Mesenchymal stem cell (in vitro differentiated cells and primary cell): ENCODE data around the gene FBN3.

Experiments
- DNase-seq: peaks from one replicate; pipeline ENCODE4 v3.0.0-alpha.2; 2013
- H2AFZ ChIP-seq: one replicate; pipeline ENCODE4 v1.6.1; 2013; ENCODE audit warnings: low read depth, mild to moderate bottlenecking, control low read depth, inconsistent platforms, low read length, moderate library complexity
- H2AK5ac ChIP-seq: 2 replicates; pipeline ENCODE4 v1.6.1; 2013; ENCODE audit warnings: low read length, moderate library complexity, mild to moderate bottlenecking, inconsistent platforms; ENCODE audit not compliant: severe bottlenecking
- H2BK120ac ChIP-seq: one replicate; pipeline ENCODE4 v1.6.1; 2013; ENCODE audit warnings: low read depth, mild to moderate bottlenecking, inconsistent platforms, low read length, moderate library complexity
- H2BK12ac ChIP-seq, 2 experiments: one replicate each; pipeline ENCODE4 v1.6.1; 2013; ENCODE audit warnings: inconsistent platforms in 2 of 2, low read length in 2 of 2, mild to moderate bottlenecking in 2 of 2, moderate library complexity in 2 of 2, control low read depth in 1 of 2
- H2BK15ac ChIP-seq: one replicate; pipeline ENCODE4 v1.6.1; 2013; ENCODE audit warnings: mild to moderate bottlenecking, low read depth, inconsistent platforms; ENCODE audit not compliant: poor library complexity, severe bottlenecking
- H2BK5ac ChIP-seq: 2 replicates; pipeline ENCODE4 v1.6.1; 2013; ENCODE audit warnings: low read depth, mild to moderate bottlenecking, low read length, control low read depth, inconsistent platforms; ENCODE audit not compliant: poor library complexity, severe bottlenecking
- H3K14ac ChIP-seq, 2 experiments: one replicate each; pipeline ENCODE4 v1.6.1; 2013; ENCODE audit warnings: inconsistent platforms in 2 of 2, low read length in 2 of 2, control low read depth in 1 of 2, mild to moderate bottlenecking in 1 of 2, moderate library complexity in 1 of 2
- H3K18ac ChIP-seq, 2 experiments: one replicate each; pipeline ENCODE4 v1.6.1; 2013; ENCODE audit warnings: inconsistent platforms in 2 of 2, low read length in 2 of 2, control low read depth in 1 of 2, low read depth in 1 of 2, mild to moderate bottlenecking in 1 of 2
- H3K23ac ChIP-seq, 2 experiments: one replicate each; pipeline ENCODE4 v1.6.1; 2013; ENCODE audit warnings: inconsistent platforms in 2 of 2, low read length in 2 of 2, mild to moderate bottlenecking in 2 of 2, moderate library complexity in 2 of 2, control low read depth in 1 of 2
- H3K27ac ChIP-seq: 2 replicates; pipeline ENCODE4 v1.5.1; 2013; ENCODE audit warnings: mild to moderate bottlenecking, moderate library complexity, low read length, control low read depth, inconsistent platforms; ENCODE audit not compliant: poor library complexity, severe bottlenecking
- H3K27me3 ChIP-seq, 2 experiments: 2 replicates each; pipeline versions ENCODE4 v1.6.1 to v1.7.0; 2013; ENCODE audit warnings: low read length in 2 of 2, mild to moderate bottlenecking in 2 of 2, moderate library complexity in 2 of 2, control low read depth in 1 of 2, inconsistent platforms in 1 of 2; ENCODE audit not compliant: control insufficient read depth in 1 of 2, insufficient read depth in 1 of 2
- H3K36me3 ChIP-seq, 2 experiments: 2 replicates each; pipeline versions ENCODE4 v1.6.1 to v1.7.0; 2013; ENCODE audit warnings: low read length in 2 of 2, control low read depth in 1 of 2, inconsistent platforms in 1 of 2, low read depth in 1 of 2, mild to moderate bottlenecking in 1 of 2; ENCODE audit not compliant: insufficient read depth in 2 of 2, control insufficient read depth in 1 of 2
- H3K4ac ChIP-seq, 2 experiments: one replicate each; pipeline ENCODE4 v1.6.1; 2013; ENCODE audit warnings: inconsistent platforms in 2 of 2, low read length in 2 of 2, mild to moderate bottlenecking in 2 of 2, moderate library complexity in 2 of 2, control low read depth in 1 of 2, low read depth in 1 of 2
- H3K4me1 ChIP-seq: 2 replicates; pipeline ENCODE4 v1.6.1; 2013; ENCODE audit warnings: low read depth, low read length, control low read depth; ENCODE audit not compliant: control insufficient read depth, insufficient read depth
- H3K4me2 ChIP-seq: 2 replicates; pipeline ENCODE4 v1.6.1; 2013; ENCODE audit warnings: low read length, mild to moderate bottlenecking, inconsistent platforms; ENCODE audit not compliant: poor library complexity, severe bottlenecking
- H3K4me3 ChIP-seq, 2 experiments: 2 replicates each; pipeline versions ENCODE4 v1.5.1 to v1.7.0; 2013; ENCODE audit warnings: low read length in 2 of 2, mild to moderate bottlenecking in 2 of 2, control low read depth in 1 of 2, low read depth in 1 of 2; ENCODE audit not compliant: insufficient read depth in 1 of 2
- H3K79me1 ChIP-seq: replicated peaks from 2 replicates; pipeline ENCODE4 v1.6.1; 2013; ENCODE audit warnings: mild to moderate bottlenecking, control low read depth, low read length, inconsistent platforms; ENCODE audit not compliant: poor library complexity, severe bottlenecking
- H3K9ac ChIP-seq: 2 replicates; pipeline ENCODE4 v1.7.0; 2013; ENCODE audit warnings: mild to moderate bottlenecking, low read length, moderate library complexity
- H3K9me3 ChIP-seq: 2 replicates; pipeline ENCODE4 v1.7.0; 2013; ENCODE audit warnings: mild to moderate bottlenecking, low read length; ENCODE audit not compliant: control insufficient read depth
- H4K8ac ChIP-seq: one replicate; pipeline ENCODE4 v1.6.1; 2013; ENCODE audit warnings: inconsistent platforms, mild to moderate bottlenecking, low read length, moderate library complexity
- H4K91ac ChIP-seq: one replicate; pipeline ENCODE4 v1.6.1; 2013; ENCODE audit warnings: mild to moderate bottlenecking, low read length, inconsistent platforms
- WGBS: methylation state at CpG from one replicate; pipeline ENCODE4 v1.1.7; 2013; ENCODE audit warnings: mixed read lengths; 5-methylcytosine and 5-hydroxymethylcytosine counted together

Gene FBN3

DNA sequence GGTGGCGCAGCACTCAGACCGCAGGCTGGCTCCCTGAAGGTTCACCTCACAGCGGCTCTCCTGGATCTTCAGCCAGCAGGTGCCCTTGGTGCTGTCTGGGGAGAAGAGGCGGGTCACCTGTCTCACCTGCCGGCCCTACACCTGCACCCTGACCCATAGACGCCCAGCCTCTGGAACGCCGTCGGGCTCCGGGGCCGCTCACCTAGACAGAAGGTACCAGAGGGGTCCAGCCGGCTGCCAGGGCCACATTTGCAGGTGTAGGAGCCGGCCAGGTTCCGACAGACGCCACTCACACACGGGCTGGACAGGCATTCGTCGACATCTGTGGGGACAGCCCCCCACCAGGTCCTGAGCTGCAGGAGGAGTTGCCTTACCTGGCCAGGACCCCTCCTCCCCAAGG lies 22.9 kb downstream of the FBN3 start:
- H3K18ac ChIP-seq: no peak overlapping the region
- no peak overlapping the region for H2BK15ac ChIP-seq
- H3K23ac ChIP-seq: no peak overlapping the region
- H3K9ac ChIP-seq: no peak overlapping the region
- no peak overlapping the region for H3K4ac ChIP-seq
- no peak overlapping the region for H4K8ac ChIP-seq
- no peak overlapping the region for H3K4me3 ChIP-seq
- no peak overlapping the region for H2AK5ac ChIP-seq
- no peak overlapping the region for H3K27ac ChIP-seq
- DNase-seq: no peak
- peaks cover 3% of the 10 kb centered on the region for H3K4me1 ChIP-seq
- H3K79me1 ChIP-seq: no peaks in the 10 kb centered on the region
- peaks cover 4 to 18% of the 10 kb centered on the region in 2 experiments for H3K27me3 ChIP-seq
- no peak overlapping the region for H2BK5ac ChIP-seq
- H4K91ac ChIP-seq: no peak overlapping the region
- WGBS: 87% methylated on average over 18 of the region's 18 CpGs
- H2BK120ac ChIP-seq: no peak overlapping the region
- no peak overlapping the region for H2AFZ ChIP-seq
- H3K9me3 ChIP-seq: no peaks in the 10 kb centered on the region
- H3K14ac ChIP-seq: no peak overlapping the region
- H2BK12ac ChIP-seq: no peak overlapping the region
- no peaks in the 10 kb centered on the region for H3K36me3 ChIP-seq
- no peak overlapping the region for H3K4me2 ChIP-seq

GRCh38 chr19:8126008-8126407 lies 23.4 kb downstream of the FBN3 start:
- no peak overlapping the region for H3K9ac ChIP-seq
- H3K27me3 ChIP-seq: peaks cover 0 to 14% of the 10 kb centered on the region in 2 experiments
- no peak overlapping the region for H3K4me3 ChIP-seq
- no peaks in the 10 kb centered on the region for H3K36me3 ChIP-seq
- H3K4ac ChIP-seq: no peak overlapping the region
- no peaks in the 10 kb centered on the region for H3K79me1 ChIP-seq
- H2AFZ ChIP-seq: no peak overlapping the region
- no peak overlapping the region for H4K8ac ChIP-seq
- H3K9me3 ChIP-seq: no peaks in the 10 kb centered on the region
- no peak overlapping the region for H2BK15ac ChIP-seq
- no peak for DNase-seq
- 96% methylated on average over 15 of the region's 15 CpGs for WGBS
- H3K14ac ChIP-seq: no peak overlapping the region
- H4K91ac ChIP-seq: no peak overlapping the region
- H2BK5ac ChIP-seq: no peak overlapping the region
- no peak overlapping the region for H3K4me2 ChIP-seq
- no peak overlapping the region for H2BK120ac ChIP-seq
- H2AK5ac ChIP-seq: no peak overlapping the region
- no peak overlapping the region for H3K27ac ChIP-seq
- peaks cover 3% of the 10 kb centered on the region for H3K4me1 ChIP-seq
- H2BK12ac ChIP-seq: no peak overlapping the region
- no peak overlapping the region for H3K18ac ChIP-seq
- H3K23ac ChIP-seq: no peak overlapping the region

- H3K27me3 ChIP-seq: peaks cover 0 to 13% of the 10 kb centered on the region in 2 experiments
- no peak overlapping the region for H3K9ac ChIP-seq
- no peak overlapping the region for H2BK15ac ChIP-seq
- H2AFZ ChIP-seq: no peak overlapping the region
- no peak for DNase-seq
- H3K4me3 ChIP-seq: no peak overlapping the region
- no peak overlapping the region for H3K18ac ChIP-seq
- no peak overlapping the region for H3K4ac ChIP-seq
- H3K4me1 ChIP-seq: no peaks in the 10 kb centered on the region
- H2BK120ac ChIP-seq: no peak overlapping the region
- no peaks in the 10 kb centered on the region for H3K36me3 ChIP-seq
- no peak overlapping the region for H3K4me2 ChIP-seq
- no peak overlapping the region for H2BK5ac ChIP-seq
- no peaks in the 10 kb centered on the region for H3K9me3 ChIP-seq
- H4K8ac ChIP-seq: no peak overlapping the region
- WGBS: 94% methylated on average over 22 of the region's 22 CpGs
- no peak overlapping the region for H2BK12ac ChIP-seq
- no peak overlapping the region for H2AK5ac ChIP-seq
- H3K27ac ChIP-seq: no peak overlapping the region
- no peak overlapping the region for H3K14ac ChIP-seq
- no peaks in the 10 kb centered on the region for H3K79me1 ChIP-seq
- H3K23ac ChIP-seq: no peak overlapping the region
- H4K91ac ChIP-seq: no peak overlapping the region
Observed at GRCh38 chr19:8123683-8124082, 25.7 kb downstream of the FBN3 start.

DNA sequence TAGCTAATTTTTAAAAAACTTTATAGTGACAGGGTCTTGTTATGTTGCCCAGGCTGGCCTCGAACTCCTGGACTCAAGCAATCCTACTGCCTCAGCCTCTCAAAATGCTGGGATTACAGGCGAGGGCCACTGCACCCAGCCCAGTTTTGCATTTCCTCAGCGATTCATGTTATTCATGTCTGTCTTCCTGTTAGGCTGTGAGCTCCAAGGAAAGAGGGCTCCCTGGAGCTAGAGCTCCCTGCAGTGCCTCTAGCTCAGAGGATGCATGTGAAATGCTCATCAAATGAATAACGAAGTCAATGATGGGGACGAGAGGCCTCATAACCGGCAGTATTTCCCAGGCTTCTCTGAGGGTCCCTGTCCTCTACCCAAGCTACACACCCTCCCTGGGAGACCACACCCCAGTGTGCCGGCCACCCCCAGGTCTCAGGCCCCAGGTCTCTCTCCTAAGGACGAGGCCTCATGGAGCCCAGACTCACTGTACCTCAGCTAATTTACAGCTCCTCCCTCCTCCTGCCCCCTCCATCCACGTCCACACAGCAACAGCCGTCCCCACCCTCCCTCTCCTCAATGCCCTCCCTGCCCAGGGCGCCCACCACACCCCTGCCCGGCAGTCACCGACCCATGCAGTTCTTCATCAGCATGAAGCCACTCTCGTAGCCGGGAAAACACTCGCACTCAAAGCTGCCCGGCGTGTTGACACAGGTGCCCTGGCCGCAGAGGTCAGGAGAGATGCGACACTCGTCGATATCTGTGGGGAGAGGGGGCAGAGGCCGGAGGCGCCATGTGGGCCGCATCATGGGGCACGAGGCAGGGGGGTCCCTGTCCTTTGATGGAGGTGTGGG lies 28.5 kb downstream of the FBN3 start:
- H4K91ac ChIP-seq: no peak overlapping the region
- no peak overlapping the region for H2AK5ac ChIP-seq
- no peaks in the 10 kb centered on the region for H3K36me3 ChIP-seq
- H2BK12ac ChIP-seq: no peak overlapping the region
- no peak overlapping the region for H3K18ac ChIP-seq
- peaks cover 0 to 16% of the 10 kb centered on the region in 2 experiments for H3K27me3 ChIP-seq
- H3K79me1 ChIP-seq: no peaks in the 10 kb centered on the region
- H3K14ac ChIP-seq: no peak overlapping the region
- no peak overlapping the region for H2BK5ac ChIP-seq
- no peaks in the 10 kb centered on the region for H3K9me3 ChIP-seq
- H3K4me1 ChIP-seq: no peaks in the 10 kb centered on the region
- no peak overlapping the region for H2BK120ac ChIP-seq
- H3K4me3 ChIP-seq: no peak overlapping the region
- WGBS: 89% methylated on average over 26 of the region's 26 CpGs
- no peak overlapping the region for H3K27ac ChIP-seq
- DNase-seq: no peak
- H3K4me2 ChIP-seq: no peak overlapping the region
- no peak overlapping the region for H2BK15ac ChIP-seq
- no peak overlapping the region for H3K9ac ChIP-seq
- no peak overlapping the region for H3K4ac ChIP-seq
- no peak overlapping the region for H2AFZ ChIP-seq
- H4K8ac ChIP-seq: no peak overlapping the region
- H3K23ac ChIP-seq: no peak overlapping the region
